ENCODE data around the gene CAMKK2.
"Not testable (repeated sequence)": the region's sequence is repeated elsewhere in the genome, so short reads cannot be mapped to it uniquely, and the experiment has no call there.

The CAMKK2 gene

DNA sequence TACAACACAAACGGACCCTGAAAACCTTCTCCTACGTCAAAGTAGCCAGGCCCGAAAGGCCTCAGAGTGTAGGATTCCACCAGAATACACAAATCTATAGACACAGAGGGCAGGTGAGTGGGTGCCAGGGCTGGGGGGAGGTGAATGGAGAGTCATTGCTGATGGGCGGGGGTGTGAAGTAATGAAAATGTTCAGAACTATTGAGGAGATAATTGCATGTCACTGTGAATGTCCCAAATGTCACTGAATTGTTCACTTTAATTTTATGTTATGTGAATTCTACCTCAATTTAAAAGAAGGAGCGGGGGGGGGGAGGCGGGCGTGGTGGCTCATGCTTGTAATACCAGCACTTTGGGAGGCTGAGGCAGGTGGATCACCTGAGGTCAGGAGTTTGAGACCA, 50.6 kb downstream of the CAMKK2 start:
- no peak for DNase-seq (ENCODE audit: low read depth)

GRCh38 chr12:121245031-121245430, 51.5 kb downstream of the CAMKK2 start:
- no peak for DNase-seq (ENCODE audit: low read depth)

DNA sequence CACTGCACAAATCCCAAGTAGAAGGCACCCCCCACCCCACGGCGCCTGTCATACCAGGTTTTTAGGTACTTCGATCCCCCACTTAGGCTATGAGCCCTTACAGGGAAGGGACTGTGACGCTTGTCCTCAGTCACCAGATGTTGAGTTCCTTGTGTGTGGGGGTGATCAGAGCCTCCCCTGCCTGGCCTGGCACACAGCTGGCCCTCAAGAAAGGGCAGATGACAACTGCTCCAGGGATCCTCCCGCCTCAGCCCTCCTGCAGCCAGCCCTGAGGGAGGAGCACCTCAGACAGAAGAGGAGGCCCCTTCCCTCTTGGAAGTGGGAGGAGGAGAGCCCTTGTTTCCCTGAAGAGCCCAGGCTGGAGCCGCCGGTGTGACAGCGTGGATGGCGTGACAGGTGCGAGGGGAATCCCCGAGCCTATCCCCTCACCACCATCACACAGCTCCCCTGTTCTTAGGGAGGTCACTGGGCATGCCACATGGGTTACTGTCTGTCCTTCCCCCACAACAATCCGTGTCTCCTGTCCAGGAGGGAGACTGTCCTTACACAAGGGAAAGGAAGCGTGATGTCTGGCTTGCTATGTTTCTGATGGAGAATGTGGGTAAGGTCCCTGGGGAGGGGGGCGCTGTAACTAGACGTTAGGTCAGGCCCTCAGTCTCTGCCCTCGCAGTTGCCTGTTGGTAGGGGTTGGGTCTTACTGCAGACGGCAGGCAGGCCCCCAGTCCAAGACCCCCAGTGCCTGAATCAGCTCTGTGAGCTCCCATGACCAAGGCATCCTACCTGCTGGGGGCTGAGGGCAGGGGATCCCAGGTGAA, 55.1 kb downstream of the CAMKK2 start:
- no peak for DNase-seq (ENCODE audit: low read depth)

- DNase-seq (ENCODE audit: low read depth) = peak; percentile 89
These were observed 55.9 kb downstream of the CAMKK2 start for GRCh38 chr12:121240484-121241101.

DNA sequence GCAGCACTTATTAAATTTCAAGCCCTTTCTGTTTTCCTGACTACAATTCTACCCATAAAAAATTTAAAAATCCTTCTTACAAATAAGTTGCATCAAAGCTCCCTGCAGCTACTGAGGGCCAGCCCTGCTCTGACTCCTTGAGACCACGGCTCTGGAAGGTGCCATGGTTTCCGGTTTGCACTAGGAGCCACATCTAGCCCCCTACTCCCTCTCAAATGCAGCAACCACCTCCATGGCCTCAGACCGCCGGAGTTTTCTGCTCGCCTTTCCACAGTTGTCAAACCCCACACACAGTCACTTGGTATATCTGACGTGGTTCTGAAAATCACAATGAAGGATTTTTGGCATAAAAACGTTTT, 56.5 kb downstream of the CAMKK2 start:
- no peak for DNase-seq (ENCODE audit: low read depth)

DNA sequence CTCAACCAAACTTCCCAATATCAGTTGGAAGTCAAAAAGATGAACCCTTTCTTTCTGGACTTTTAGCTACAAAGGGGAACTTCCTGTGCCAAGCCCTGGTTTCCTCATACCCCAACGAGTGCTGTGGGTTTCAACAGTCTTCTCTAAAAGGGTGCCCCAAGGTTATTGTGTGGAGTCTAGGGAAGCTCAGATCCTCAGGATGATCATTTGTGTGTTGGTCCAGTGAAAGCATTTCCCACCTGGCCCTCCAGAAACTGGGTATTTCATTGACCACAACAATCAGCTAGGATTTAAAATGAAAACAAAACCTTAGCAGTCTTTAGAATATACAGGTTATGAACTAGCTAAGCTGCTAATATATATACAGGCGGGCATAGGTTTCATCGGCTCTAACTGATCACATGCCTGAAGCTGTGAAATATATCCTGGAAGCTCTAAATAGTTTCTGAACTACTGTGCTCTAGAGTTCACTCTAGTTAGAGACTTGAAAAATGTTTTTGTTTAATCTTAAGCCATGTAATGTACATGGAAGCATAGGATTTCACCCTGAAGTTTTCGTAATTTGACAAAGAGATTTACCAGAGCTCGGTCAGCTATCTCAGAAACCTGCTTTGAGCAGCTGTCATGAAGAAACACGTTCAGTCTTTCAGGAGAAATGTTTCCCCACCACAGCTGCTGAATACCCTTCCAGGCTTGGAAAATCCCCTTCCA, 57.0 kb downstream of the CAMKK2 start:
- no peak for DNase-seq (ENCODE audit: low read depth)

GRCh38 chr12:121238604-121239350, 57.7 kb downstream of the CAMKK2 start:
- no peak for DNase-seq (ENCODE audit: low read depth)

GRCh38 chr12:121238086-121238485, 58.4 kb downstream of the CAMKK2 start:
- DNase-seq (ENCODE audit: low read depth) = no peak

DNA sequence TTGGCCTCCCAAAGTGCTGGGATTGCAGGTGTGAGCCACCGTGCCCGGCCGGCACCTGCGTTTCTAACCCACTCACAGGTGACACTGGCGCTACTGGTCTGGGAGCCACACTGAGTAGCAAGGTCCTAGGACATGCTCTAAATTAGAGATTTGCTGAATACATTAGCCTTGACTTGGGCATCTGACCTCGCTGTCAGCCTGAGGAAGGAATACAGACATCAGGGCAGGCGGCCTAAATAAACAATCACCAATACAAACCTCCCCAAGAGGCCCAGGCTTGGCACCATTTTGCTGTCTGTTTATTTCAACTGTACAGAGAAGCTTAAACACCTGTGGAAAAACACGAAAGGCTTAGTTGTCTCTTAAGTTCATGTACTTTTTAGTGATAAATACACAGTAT, 59.1 kb downstream of the CAMKK2 start:
- no peak for DNase-seq (ENCODE audit: low read depth)

DNA sequence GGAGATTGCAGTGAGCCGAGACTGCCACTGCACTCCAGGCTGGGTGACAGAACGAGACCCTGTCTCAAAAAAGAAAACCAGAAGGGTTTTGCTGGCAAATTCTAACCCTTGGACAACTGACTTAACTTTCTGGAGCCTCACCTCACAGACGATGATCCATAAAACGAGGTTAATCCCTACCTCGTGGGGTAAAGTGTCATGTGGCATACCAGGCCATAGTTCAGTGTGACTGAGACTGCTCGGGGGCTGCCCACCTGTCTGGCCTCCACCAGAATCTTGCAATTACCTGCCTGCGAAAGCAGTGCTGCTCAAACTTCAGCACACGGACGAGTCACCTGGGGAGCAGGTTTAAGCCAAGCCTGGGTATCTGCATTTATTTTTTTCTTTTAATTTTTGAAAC, 59.7 kb downstream of the CAMKK2 start:
- DNase-seq (ENCODE audit: low read depth) = no peak

- DNase-seq (ENCODE audit: low read depth) = no peak
These were observed 62.9 kb downstream of the CAMKK2 start for GRCh38 chr12:121233628-121234020.

DNA sequence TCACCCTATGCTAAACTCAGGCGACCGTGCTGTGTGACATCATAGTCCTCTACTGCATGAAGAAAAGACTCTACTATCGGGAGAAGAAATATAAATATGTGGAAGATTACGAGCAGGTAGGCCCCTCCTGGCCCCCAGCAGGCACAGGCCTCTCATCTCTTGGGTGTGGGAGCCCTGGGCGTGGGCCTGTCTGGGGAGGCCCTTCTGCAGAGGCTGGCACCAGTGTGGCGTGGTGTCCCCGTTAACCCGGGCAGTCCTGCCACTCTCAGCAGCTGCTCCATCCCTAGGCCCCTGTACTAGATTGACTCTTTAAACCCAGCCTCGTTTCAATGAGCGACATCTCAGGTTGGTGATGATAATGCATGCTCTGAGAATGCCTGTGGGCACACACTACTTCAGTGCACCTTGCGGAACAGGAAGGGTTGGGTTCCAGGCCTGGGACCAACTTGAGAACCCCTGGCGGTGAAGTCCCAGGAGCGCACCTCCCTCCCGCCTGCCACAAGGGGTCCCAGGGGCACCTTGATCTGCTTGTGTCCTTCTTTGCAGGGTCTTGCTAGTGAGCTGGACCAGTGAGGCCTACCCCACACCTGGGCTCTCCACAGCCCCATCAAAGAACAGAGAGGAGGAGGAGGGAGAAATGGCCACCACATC, 63.4 kb downstream of the CAMKK2 start:
- no peak for DNase-seq (ENCODE audit: low read depth)

DNA sequence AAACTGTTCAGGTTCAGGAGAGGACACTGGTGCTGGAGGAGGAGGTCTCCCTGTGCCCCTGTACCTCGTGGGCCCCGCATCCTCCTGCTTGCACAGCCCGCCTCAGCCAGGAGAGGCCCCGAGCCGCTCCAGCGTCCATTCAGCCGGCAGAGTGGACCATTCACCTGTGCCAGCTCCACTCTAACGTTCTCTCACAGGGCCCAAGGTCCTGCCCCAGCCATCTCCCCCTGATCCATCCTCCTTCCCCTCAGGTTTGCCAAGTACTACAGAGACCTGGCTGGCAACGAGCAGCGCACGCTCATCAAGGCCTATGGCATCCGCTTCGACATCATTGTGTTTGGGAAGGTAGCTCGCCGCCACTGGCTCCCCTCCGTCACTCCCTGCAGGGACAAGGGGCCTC, 64.3 kb downstream of the CAMKK2 start:
- DNase-seq (ENCODE audit: low read depth) = no peak

DNA sequence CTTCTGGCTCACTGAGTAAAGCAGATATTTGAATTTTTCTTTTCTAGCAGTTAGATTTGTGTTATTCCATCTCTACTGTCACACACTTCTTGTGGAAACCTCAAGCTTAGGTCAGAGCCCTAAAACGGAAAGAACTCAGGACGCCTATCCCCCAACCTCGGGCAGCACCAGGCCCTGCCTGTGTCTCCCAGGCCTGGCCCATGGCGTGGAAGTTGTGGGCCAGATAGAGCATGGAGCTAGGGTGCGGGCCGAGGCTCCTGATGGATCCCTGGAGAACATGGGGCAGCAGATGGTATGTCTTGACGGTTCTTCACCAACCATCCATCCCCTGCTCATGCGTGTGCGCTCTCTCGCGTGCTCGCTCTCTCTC, 66.0 kb downstream of the CAMKK2 start:
- no peak for DNase-seq (ENCODE audit: low read depth)

DNA sequence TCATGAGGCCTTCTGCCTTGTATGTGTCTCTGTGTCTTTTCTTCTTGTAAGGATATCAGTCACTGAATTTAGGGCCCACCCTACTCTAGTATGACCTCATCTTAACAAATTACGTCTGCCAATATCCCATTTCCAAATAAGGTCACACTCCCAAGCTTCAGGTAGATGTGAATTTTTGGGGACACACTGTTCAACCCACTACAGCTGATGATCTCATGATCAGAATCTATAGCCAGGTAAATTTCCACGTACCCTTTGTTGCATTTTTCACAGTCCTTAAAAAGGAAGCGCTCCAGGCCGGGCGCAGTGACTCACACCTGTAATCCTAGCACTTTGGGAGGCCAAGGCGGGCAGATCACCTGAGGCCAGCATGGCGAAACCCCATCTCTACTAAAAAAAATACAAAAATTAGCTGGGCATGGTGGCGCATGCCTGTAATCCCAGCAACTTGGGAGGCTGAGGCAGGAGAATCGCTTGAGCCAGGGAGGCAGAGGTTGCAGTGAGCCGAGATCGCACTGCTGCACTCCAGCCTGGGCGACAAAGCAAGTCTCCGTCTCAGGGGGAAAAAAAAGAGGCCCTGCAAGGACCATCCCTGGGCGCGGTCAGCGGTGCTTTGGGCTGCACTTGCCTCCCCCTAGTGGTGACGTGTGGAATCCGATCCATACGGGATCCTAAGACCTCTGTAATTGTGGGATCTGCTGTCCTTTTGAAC, 66.5 kb downstream of the CAMKK2 start:
- DNase-seq (ENCODE audit: low read depth) = not testable (repeated sequence)

GRCh38 chr12:121228919-121229665, 67.4 kb downstream of the CAMKK2 start:
- no peak for DNase-seq (ENCODE audit: low read depth)

- DNase-seq (ENCODE audit: low read depth) = no peak
These were observed 69.2 kb downstream of the CAMKK2 start for GRCh38 chr12:121227294-121227693.

GRCh38 chr12:121226871-121227270, 69.6 kb downstream of the CAMKK2 start:
- DNase-seq (ENCODE audit: low read depth) = not testable (repeated sequence)

DNA sequence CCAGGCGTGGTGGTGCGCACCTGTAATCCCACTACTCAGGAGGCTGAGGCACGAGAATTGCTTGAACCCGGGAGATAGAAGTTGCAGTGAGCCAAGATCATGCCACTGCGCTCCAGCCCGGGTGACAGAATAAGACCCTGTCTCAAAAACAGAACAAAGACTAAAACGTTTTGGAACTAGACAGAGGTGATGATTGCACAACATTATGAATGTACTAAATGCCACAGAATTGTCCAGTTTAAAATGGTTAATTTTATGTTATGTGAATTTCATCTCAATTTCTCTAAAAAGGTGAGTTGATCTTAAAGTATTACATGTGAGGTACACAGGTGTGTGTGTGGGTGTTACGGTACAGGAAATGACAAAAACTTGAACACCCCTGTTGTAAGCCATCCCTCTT, 70.1 kb downstream of the CAMKK2 start:
- no peak for DNase-seq (ENCODE audit: low read depth)

DNA sequence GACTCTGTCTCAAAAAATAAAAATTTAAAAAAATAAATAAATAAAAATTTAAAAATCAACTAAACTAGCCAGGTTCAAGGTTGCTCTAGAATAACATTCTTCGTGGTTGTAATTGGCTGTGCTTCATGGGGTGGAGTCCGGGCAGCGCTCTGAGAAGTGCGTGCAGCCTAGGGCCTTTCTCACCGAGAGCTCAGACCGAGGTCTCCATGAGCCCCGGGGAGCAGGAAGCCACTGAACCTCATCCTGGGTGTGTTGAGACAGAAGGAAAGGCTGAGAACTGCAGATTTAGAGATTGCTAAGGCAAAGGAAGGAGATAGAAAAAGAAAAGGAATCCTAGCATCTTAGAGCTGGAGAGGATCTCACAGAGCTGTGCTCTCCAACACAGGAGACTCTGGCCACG, 71.9 kb downstream of the CAMKK2 start:
- no peak for DNase-seq (ENCODE audit: low read depth)

Data from stimulated activated CD4-positive, alpha-beta T cell treated with anti-CD3 and anti-CD28 coated beads, Interleukin-2, amount 100 ng/mL, for 4 hours (primary cell).